ENCODE results near the gene GLI2.

The GLI2 gene

DNA sequence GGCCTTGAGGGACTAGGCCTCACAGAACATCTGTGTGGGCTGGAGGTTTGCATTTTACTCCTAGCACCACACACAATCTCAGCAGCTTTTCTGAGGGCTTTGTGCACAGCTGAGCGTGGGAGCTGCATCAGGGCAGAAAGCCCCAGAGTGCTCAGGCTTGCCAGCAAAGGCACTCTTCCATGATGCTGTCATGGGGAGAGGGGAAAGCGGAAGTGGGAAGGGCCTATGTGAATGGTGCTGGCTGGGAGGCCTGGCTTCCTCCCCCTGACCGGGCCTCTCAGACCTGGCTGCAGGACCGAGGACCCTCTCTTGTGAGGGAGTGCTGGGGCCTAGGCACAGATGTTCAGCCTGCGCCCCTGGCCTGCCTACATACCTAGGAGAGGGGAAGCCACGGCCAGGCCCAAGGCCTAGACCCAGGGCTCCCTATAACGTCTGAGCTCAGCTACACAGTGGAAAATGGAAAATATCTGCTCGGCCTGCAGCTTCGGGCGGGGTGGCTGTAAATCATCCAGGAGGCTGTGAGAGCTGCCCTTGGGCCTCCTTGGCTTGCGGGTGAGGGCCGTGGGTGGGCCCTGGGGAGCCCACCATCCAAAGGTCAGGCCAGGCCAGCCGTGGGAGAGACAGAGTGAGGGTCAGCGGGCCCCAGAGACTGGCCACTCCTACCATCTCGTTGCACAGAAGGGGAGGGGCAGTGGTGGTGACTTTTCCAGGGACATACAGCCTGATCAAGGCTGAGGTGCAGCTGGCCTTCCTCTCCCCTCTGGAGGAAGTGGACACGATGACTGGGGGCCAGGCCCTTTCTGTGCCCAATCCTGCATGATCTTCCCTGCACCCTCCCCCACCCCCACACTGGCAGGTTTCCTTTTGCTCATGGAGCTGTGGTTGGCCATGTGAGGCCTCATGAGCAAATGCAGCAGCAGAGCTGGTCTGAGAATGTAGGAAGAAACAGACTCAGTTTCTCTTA lies 22.8 kb downstream of the GLI2 start:
- DNase-seq (ENCODE audit: low spot score) = no peak

DNA sequence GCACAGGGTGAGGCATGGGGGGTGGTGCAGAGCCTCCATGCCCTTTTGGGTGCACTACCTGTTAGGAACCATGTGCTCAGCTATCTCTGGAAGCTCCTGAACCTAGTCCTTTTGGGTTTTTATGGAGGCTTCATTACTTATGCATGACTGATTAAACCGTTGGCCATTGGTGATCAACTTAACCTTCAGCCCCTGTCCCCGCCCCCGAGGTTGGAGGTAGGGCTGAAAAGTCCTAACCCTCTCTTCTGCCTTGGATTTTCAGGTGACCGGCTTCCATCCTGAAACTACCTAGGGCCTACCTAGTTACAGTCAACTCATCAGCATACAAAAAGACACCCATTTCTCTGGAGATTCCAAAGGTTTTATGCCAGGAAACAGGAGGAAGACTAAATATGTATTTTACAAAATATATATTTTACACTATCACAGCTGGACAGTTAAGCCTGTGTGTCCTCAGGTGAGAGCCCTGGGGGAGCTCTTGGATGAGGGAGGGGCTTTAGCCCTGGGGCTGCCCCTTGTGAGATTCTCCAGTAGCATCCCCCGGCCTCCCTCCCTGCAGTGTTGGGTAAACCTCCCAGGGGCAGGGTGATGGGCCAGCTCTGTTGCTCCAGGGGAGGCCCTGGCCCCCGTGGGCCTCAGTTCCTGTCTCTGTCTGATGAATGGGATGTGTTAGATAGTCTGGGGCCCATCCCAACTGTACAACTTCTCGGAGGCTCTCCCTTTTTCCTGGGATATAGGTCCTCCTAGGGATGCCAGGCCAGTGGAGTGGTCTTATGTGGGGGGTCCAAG lies 24.1 kb downstream of the GLI2 start:
- DNase-seq (ENCODE audit: low spot score) = no peak

DNA sequence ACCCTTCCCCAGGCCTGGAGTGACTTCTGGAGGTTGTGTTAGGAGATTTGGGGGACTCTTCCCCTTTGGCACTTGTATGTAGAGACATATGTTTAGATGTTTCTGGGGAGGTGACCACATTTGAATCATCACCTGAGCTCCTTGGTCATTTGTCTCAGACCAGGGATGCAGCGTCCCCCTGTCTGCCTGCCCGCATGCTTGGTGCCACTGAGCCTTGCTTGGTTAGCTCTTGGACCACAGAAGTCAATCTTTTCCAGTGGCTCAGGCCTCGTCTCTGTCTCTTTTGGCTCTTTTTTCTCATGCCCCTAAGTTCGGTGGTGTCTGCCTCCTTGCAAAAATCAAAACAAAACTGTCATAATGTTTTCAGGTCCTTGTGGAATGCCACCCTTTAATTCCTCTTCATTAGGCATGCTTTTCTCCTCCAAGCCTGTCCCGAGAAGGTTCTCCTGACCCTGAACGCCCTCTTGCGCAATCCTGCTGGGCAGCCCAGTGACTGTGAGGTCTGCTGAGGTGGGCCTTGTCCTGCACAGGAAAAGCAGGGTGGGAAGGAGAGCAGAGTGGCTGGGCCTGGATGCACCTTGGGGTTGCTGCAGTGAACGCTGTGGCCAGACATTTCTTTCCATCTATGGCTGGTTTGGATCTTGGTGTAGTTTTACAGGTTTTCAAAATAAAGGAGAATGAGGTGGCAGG lies 24.9 kb downstream of the GLI2 start:
- DNase-seq (ENCODE audit: low spot score) = no peak

DNA sequence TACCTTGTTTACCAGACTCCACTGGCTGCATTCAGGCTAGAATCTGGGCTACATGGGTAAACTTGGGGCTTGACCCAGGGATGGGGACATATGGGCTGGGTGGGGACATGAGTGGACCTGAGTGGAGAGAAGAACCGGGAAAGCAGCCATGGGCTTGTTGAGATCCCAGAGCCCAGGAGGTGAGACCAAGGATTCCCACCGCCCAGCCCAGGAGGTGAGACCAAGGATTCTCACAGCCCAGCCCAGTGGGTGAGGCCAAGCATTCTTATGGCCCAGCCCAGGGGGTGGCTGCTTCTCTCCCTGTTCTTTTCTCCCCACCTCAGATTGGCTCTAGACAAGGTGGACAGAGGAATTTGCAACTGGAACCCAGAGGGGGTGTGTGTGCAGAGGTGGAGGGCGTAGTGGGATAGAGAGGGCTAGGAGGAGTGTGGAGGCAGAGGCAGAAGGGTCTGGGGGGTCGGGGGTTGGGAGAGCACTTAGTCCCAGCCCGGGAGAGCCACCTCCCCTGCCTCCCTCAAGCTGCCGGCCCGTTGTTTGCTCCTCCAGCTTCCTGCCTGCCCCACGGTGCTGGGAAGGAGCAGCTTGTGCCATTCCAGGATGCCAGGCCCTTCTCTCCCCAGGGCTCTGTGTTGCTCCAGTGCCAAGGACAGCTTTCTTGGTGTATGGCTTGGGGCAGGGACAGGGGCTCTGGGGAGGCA lies 25.6 kb downstream of the GLI2 start:
- DNase-seq (ENCODE audit: low spot score) = no peak

DNA sequence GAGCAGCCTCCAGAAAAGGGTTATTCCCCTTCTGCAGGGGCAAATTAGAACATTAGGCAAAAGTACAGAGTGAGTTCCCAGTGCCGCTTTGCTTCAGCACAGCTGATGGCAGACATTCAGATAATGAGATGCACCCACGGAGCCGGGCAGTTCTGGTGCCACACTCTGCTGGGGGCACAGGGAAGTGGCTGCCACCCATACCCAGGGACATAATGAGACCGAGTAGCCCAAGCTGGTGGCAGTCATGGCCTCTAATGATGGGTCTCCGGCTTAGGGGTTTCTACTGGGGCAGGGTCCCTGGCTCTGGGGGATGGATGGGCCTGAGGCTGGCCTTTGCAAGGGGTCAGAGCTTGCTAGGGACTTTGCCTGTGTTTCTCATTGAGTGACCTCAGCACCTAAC lies 26.2 kb downstream of the GLI2 start:
- DNase-seq (ENCODE audit: low spot score) = no peak

DNA sequence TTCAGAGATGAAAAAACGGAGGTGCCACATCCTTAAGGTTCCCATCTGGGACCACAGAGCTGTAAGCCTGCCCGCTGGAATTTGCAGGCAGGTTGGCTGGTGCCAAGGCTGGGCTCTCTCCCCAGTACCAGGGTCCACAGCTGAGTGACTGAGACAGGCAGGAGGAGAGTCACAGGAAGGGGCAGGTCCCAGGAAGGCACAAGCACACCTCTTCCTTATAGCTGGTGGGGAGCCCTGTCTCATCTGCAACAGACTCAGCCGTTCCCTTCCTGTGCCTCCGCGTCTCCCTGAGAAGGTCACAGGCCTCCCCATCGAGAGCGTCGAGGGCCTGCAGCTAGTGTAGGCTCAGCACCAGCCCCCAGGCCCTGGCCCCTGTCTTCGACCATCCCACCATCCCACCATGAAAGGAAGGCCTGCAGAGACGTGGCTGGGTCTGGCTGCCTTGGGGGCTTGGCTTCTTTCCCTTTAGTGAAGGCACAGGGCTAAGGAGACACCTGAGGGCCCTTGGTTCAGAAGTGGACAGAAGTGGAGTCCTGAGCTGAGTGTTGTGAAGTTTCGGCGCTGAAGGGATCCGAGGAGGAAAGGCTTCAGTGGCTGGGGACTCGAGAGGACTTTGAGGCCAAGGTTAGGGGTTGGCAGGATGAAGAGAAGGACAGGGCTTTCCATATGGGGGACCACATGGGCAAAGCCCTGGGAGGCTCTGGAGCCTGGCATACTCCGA lies 26.8 kb downstream of the GLI2 start:
- DNase-seq (ENCODE audit: low spot score) = no peak

DNA sequence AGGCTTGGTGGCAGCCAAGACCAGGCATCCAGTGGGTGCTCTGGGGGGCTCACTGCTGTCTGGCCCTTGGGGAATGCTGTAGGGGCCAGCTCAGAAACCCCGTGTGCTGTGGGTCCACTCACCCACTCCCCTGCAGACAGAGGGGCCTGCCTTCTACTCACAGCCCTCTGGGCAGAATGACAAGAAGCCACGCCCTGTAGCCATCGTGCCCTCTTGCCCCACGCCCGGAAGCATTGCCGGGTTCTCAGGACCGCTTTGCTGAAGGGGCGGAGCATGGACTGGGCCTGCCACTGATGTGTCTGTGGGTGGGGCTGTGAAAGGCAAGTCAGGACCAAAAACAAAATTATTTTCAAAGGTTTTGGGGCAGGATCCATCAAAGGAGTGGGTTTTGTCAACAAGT lies 27.8 kb downstream of the GLI2 start:
- peak; percentile 66 for DNase-seq (ENCODE audit: low spot score)

DNA sequence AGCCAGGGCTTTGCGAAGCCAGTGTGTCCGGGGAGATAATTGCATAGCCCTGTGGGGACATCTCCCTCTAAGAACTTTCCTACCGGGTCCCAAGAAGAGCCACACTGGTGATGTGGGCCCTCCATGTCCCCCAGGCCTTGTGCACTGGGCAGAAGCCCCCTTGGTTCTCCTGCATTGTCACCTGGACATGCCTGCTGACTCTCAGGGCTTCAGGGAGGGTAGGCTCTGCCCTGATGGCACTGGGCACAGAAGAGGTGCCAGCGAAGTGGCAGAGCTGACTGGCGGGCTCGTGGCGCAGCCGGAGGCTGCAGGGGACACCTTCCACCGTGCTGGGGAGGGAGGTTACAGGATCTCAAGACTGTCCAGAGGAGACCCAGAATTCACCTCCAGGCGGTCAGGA lies 28.3 kb downstream of the GLI2 start:
- DNase-seq (ENCODE audit: low spot score) = no peak

DNA sequence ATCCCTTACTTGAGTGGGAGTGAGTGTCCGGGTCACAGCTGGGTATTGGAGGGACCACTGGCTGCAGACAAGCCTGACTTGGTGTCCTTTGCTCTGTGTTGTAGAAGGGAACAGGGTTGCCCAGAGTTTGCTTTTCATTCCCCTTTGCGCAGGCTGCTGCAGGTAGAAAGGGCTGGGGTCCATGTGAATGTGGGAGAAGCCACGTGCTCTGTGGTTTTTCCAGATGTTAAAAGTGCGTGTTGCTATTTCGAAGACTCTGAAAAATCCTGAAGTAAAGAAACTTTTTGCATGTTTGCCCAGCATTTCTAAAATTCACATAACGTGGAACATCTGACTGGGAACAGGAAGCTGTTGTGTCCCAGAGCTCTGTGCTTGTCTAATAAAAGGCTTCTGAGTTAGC lies 28.8 kb downstream of the GLI2 start:
- no peak for DNase-seq (ENCODE audit: low spot score)

DNA sequence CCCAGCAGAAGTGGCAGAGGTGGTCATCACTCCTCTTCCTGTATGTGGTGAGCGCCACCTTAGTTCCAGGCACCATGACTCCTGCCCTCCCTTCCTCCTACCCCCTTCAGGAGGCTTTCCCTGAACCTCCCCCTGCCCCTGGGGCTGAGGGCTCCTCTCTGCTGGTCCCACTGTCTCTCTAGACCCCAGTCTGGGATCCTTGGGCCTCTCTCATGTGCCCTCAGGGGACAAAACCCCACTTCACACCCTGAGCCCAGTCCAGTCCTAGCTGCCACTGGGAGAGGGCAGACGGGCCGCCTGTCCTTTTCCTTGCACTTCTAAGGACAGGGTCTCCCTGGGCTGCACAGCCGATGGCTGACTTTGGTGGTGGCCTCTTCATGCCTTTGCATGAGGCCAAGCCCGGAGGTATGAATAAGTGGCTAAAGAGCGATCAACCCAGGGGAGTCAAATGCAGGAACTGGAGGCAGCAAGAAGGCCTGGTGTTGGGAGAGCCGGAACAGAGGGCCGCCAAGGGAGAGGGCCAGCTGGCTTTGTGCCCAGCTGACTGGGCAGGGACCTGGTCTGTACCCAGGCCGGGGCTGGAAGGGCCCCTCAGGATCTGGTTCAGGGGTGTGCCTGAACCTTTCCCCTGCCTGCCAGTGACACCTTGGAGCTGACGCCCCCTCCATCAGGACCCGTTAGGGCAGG lies 29.5 kb downstream of the GLI2 start:
- no peak for DNase-seq (ENCODE audit: low spot score)

DNA sequence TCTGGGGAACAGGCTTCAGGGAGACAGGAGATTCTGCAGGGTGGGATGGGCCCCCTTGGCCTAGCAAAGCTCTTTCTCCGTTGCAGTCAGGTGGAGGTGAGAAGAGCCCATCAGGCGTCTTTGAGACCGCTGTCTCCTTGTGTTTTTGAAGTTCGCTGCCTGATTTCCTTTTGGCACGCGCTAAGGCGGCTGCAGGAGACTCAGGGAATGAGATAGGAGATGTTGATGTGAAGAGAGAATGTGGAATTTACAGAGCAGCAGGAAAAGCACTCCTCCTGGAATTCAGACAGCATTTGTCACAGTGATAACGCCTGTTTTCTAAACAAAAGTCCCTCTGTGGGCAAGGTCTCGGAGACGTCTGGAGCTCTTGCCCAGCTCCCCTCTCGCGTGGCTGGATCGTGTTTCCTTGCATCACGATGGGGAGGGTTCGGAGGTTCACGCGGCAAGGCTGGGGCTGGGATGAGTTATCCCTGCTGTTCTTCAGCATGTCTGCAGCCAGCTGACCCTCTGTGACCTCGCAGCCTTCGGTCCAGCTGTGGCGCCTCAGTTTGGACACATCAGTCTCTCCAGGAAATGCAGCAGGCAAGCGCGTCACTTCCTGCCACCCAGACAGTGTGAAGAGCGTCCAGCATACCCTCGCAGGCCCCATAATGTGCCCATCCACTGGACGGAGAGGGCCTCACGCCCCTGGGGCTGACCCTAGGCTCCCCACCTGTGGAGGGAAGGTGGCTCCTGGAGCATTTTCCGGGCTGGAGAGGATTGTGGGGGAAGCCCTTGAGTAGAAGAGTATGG lies 30.2 kb downstream of the GLI2 start:
- DNase-seq (ENCODE audit: low spot score) = no peak

DNA sequence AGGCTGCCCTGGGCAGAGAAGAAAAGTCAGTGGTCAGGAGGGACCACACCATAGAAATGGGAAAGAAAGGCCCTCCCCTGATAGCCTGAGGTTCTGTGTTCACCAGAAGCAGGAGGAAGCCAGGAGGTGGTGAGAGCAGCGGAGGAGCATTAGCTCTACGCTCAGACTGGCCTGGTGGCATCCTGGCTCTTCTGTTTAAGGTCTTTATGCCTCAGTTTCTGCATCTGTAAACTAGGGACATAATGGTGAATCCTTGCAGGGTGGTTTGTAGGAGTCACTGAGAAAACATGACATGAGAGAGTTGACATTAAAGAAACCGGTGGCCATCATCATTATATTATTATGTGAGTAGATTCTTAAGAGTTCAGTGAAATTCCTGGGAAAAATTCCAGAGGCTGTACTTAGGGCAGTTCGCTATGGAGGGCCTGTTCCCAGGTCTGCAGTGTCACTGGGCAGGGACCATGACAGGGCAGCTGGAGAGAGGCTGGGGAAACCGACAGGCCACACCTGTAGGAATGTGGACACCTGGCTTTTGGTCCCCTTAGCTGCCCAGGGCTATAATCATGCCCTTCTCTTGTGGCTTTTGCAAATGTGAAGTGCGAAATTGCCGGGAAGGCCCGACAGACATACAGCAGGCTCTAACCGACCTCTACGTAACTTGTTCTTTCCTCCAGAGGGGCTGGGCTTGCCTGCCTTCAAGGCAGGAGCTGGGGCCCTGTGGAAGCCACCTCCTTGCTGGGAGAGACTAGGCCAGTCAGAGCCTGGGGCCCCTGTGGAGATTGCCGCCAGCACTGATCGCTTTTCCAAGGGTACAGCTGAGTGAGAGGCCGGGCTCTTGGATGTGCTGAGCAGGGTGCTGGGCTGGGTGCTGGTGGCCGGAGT lies 31.0 kb downstream of the GLI2 start:
- DNase-seq (ENCODE audit: low spot score) = peak; percentile 46

DNA sequence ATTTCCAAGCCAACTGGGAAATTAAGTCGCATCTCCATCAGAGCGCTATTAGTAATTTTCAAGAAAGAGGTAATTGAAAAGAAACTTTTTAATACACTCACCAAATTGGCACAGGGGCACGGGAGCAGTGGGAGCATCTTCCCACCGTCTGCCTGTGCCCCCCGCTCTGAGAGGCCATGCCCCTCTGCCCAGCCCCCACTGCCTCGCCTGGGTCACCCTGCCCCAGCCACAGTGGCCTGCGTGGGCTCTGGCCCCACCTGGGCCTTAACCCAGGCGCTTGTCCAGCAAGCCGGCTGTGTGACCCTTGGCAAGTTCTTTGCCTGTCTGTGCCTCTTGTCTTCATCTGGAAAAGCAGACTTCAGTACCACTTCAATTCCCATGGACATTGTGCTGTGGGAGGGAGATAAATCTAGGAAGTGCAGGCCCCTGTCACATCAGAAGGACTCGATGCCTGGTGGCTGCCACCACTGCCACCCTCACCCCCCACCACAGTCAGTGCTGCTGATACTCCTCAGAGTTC lies 31.9 kb downstream of the GLI2 start:
- no peak for DNase-seq (ENCODE audit: low spot score)

DNA sequence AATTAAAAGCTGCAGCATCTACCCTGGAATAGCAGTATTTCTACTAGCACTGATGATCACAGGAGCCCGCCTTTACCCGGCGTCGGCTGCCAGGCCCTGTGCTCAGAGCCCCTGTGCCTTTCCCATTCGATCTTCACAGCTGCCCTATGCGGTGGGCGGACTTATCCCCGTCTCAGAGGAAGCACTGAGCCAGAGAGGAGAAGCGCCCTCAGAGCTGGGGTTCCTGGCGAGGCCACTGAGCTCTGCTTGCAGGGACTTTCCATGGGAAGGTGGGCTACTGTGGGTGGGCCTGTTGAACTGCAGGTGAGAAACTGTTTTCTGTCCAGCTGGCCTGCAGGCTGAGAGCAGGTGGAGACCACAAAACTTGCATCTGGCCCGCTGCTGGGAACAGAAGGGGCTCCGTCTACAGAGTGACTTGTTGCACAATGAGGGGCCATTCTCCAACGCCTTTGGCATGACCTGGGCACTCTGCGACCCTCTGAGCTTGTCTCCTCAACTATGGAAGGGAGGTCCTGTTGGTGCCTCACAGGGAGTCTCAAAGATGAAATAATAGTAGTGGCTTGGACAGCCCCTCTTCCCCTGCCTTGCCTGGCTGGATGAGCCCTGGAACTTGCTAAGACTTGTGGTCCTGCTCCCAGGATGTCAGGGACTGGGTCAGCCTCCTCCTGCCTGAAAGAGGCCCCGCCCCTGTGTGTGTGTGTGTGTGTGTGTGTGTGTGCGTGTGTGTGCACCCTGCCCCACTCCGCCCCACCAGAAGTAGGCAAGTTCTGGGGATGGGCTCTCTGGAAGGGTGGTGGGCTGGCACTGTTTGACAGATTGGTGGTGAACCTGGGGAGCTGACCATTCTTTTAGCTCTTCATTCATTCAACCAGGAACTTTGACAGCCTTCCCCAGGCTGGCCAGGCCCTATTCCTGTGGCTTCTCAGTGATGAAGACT lies 32.7 kb downstream of the GLI2 start:
- no peak for DNase-seq (ENCODE audit: low spot score)

DNA sequence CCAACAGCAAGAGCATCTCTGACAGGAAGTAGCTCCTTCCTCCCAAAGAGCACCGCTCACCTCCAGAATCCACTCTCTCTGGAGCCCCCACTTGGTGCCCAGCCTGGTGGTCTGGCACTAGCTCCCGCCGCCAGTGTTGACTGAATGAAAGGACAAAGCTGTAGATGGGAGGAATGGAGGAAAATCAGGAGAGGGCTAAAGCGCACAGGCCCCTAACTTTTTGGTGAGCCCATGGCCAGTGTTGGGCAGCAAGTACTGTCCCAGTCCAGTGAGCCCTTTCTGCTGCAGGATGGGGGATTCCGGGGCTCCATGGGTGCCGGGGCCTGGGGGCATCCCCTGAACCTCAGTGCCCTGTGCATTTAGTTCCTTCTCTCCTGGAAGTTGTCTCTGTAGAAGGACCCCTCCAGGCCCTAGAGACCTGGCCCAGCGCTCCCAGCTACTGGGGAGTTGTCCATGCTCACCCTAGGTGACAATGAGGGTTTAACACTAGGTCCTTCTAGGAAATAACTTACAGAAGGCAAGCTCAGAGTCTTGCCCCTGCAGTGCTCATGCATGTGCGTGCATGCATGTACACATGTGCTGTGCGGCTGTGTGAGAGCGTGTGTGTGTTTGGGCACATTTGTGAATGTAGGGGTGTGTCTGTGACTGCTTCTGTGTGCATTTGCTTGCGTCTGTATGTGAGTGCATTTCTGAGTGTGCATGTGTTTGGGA lies 33.6 kb downstream of the GLI2 start:
- no peak for DNase-seq (ENCODE audit: low spot score)

DNA sequence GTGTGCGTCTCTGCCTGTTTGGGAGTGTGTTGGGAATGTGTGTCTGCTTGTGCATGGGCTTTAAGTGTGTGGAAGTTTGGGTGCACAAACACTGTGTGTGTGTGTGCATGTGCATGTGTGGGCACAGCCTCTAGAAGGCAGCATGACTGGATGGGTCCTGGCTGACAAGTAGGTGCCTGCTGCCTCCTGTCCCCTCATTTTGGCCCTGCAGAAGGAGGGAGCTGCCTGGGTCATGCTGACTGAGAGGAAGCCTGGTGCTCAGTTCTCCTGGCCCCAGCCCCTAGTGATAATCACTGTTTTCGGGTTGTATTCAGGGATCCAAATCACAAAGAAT lies 34.1 kb downstream of the GLI2 start:
- no peak for DNase-seq (ENCODE audit: low spot score)

DNA sequence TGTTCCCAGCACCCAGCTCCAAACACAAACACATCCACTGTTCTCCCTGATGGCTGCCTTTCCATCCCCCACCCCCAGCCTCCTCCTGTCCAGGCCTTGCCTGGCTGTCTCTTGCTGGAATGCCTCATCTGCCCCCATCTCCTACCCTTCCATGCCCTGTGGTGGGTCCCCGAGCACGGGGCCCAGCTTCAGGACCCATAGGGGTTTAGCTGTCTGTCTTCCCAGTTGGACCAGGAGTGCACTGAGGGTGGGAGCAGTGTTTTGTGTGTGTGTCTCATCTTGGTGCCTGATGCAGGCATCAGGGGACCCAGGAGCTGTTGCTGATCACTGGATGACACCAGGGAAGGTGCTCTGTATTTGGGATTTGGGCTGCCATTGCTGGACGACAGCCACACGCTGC lies 34.5 kb downstream of the GLI2 start:
- no peak for DNase-seq (ENCODE audit: low spot score)
